ENCODE data around the gene PODN. TPM values are rescaled to one million over a fixed set of nuclear protein-coding genes. Genes with fewer than 3 reads are reported as not detected.

PODN gene
- total RNA-seq, 1 experiment from 2014 or later = 0.17 TPM

- Histone ChIP-seq H3T11ph (ENCODE audit: low read length) (no peak overlapping the region), H3K23ac (ENCODE audit: insufficient read length, low read depth, low read length) (no peak overlapping the region), H4K8ac (replicated peaks; ENCODE audit: insufficient read length, low read depth, low read length) (no peak overlapping the region), H4K91ac (ENCODE audit: insufficient read length, low read depth, low read length) (no peak overlapping the region), H3K79me1 (ENCODE audit: insufficient read depth, low read depth, low read length, poor library complexity, severe bottlenecking) (no peaks in the 10 kb centered on the region), H2BK120ac (ENCODE audit: low read depth, low read length, poor library complexity, severe bottlenecking) (no peak overlapping the region), H3K56ac (ENCODE audit: insufficient read length, low read depth, low read length) (no peak overlapping the region), H3K23me2 (ENCODE audit: insufficient read length, low read depth, low read length, poor library complexity, severe bottlenecking) (no peaks in the 10 kb centered on the region), H2BK5ac (ENCODE audit: insufficient read length, low read length) (no peak overlapping the region), H2AK5ac (ENCODE audit: insufficient read length, low read length) (no peak overlapping the region), H2BK12ac (ENCODE audit: insufficient read length, low read depth, low read length) (no peak overlapping the region), H3K9ac (ENCODE audit: extremely low read depth, insufficient read length, low read length) (no peak overlapping the region), H2AFZ (ENCODE audit: low read length) (no peak overlapping the region), H3K9me3 (ENCODE audit: control insufficient read depth, low read depth, low read length) (no peaks in the 10 kb centered on the region), H3K27me3 (ENCODE audit: insufficient read depth, low read length) (no peaks in the 10 kb centered on the region), H3K4ac (ENCODE audit: low read depth, low read length) (no peak overlapping the region), H2BK15ac (ENCODE audit: low read depth, low read length) (no peak overlapping the region), H3K79me2 (ENCODE audit: insufficient read depth, low read length) (no peaks in the 10 kb centered on the region), H3K4me2 (ENCODE audit: insufficient read depth, insufficient read length, low read length) (no peak overlapping the region), H3K27ac (ENCODE audit: insufficient read length, low read depth, low read length) (no peak overlapping the region), H4K5ac (ENCODE audit: insufficient read length, low read depth, low read length) (no peak overlapping the region), H3K14ac (ENCODE audit: insufficient read depth, low read length) (no peak overlapping the region), H3K4me1 (ENCODE audit: insufficient read depth, low read length) (no peaks in the 10 kb centered on the region), H3K18ac (ENCODE audit: insufficient read length, low read depth, low read length) (no peak overlapping the region), H4K20me1 (ENCODE audit: control insufficient read depth, insufficient read depth, insufficient read length) (no peaks in the 10 kb centered on the region), H2BK20ac (ENCODE audit: low read depth, low read length, poor library complexity, severe bottlenecking) (no peak overlapping the region)
- no peak for DNase-seq
- no peak for TF ChIP-seq CTCF (conservative IDR thresholded peaks at IDR 0.05)
- Mint-ChIP-seq H3K36me3 (ENCODE audit: insufficient read depth in 1 of 3, low read depth in 3 of 3) (no peaks in the 10 kb centered on the region), H3K9me3 (no peaks in the 10 kb centered on the region), H3K4me3 (no peak overlapping the region), H3K4me1 (peaks cover 0 to 9% of the 10 kb centered on the region in 2 experiments; a peak in 1 of 4 replicates), H3K27me3 (ENCODE audit: low read depth) (no peaks in the 10 kb centered on the region; the same call in 1 of the 2 replicates), H3K27ac (no peak overlapping the region)
- WGBS (ENCODE audit: extremely low coverage, insufficient read length, low lambda C conversion rate) = no CpG with 5 or more reads among the region's 1 CpG
These were observed 9.9 kb downstream of the PODN start for GRCh38 chr1:53071915-53072314.

All from H9 (cell line).